NB4 (cell line): ENCODE measurements around the gene MTHFD2L.

Experiments
- MYC ChIP-seq: IDR thresholded peaks from 2 replicates; pipeline ENCODE4 v1.6.1; 2011; ENCODE audit warnings: low read depth, low read length
- POLR2A ChIP-seq: IDR thresholded peaks from 2 replicates; pipeline ENCODE4 v1.6.1; 2011; ENCODE audit warnings: mild to moderate bottlenecking; ENCODE audit not compliant: insufficient read length; ENCODE audit errors: extremely low read depth
- TF ChIP-seq, protein P1 (sequence below): IDR thresholded peaks from one replicate; pipeline ENCODE4 v1.5.1; 2012; ENCODE audit warnings: low read depth, low read length
- TF ChIP-seq, protein P2 (sequence below): IDR thresholded peaks from 2 replicates; pipeline ENCODE4 v1.6.1; 2011; ENCODE audit warnings: low read depth, low read length

DNA sequence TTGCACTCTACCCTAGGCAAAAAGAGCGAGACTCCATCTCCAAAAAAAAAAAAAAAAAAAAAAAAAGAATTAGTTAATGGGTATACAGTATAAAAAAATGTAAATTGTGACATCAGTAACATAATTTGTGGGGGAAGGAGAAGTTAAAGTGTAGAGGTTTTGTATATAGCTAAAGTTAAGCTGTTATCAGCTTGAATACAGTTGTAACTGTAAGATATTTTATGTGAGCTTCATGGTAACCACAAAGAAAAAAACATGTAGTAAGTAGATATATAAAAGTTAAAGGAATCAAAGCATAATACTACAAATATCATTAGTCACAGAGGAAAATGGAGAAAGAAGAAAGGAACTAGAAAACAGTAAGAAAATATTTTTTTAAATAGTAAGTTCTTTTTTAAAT is 97.2 kb downstream of the MTHFD2L start:
- TF ChIP-seq POLR2A (no peak), MYC (no peak)
- TF ChIP-seq, protein P1, sequence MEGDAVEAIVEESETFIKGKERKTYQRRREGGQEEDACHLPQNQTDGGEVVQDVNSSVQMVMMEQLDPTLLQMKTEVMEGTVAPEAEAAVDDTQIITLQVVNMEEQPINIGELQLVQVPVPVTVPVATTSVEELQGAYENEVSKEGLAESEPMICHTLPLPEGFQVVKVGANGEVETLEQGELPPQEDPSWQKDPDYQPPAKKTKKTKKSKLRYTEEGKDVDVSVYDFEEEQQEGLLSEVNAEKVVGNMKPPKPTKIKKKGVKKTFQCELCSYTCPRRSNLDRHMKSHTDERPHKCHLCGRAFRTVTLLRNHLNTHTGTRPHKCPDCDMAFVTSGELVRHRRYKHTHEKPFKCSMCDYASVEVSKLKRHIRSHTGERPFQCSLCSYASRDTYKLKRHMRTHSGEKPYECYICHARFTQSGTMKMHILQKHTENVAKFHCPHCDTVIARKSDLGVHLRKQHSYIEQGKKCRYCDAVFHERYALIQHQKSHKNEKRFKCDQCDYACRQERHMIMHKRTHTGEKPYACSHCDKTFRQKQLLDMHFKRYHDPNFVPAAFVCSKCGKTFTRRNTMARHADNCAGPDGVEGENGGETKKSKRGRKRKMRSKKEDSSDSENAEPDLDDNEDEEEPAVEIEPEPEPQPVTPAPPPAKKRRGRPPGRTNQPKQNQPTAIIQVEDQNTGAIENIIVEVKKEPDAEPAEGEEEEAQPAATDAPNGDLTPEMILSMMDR, result no peak
- TF ChIP-seq, protein P2, sequence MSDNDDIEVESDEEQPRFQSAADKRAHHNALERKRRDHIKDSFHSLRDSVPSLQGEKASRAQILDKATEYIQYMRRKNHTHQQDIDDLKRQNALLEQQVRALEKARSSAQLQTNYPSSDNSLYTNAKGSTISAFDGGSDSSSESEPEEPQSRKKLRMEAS, result no peak
